Measurements from ENCODE around the gene TLE3.

- no peak for TF ChIP-seq EZH2phosphoT487 (conservative IDR thresholded peaks at IDR 0.05; ENCODE audit: low read length)
- no peak for TF ChIP-seq CTCF (IDR thresholded peaks at IDR 0.05; ENCODE audit: insufficient read depth, low read length, poor library complexity, severe bottlenecking)
Observed at GRCh38 chr15:70025413-70026296, 72.1 kb downstream of the TLE3 start.
